ENCODE results near the gene GRIK4. TPM values are rescaled to one million over a fixed set of nuclear protein-coding genes. Genes with fewer than 3 reads are reported as not detected.

The GRIK4 gene
- total RNA-seq, 4 donors from 2014 or later, result 0.09 TPM; not detected in 3

DNA sequence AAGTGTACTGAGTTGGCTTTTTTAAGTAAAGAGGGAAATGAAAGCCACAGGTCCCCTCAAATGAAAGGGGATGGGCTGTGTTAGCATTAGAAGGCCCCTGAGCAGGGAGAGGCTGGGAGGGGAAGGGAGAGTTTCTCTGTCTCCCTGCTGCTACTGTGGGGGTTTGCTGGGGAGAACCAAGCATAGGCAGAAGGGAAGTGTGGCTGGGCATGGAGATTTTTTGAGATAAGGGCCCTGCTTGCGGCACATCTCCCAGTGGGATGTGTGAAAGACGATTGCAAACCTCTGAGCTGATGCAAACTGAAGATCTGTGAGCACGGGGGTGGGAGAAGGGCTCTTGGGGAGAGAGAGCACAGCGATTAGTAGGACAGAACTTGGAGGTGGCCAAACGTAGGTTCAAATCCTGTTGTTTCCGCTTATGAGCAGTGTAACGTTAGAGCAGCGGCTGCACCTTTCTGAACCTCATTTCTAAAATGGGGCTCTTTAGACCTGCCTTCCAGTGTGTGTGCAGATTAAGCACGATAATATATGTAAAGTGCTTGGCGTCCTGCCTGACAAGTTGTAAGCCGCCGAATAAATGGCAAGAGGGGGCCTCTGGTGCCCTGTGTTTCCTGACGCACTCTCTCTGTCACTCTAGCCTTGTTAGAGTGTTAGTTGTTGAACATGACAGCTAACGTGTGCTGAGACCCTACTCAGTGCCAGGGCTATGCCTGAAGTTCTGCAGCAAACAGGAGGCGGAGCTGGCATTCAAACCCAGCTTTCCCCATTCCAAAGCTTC lies 122.3 kb downstream of the GRIK4 start:
- ATAC-seq (ENCODE audit: low FRiP score) (no peak), DNase-seq (ENCODE audit: low spot score) (no peak)

GRCh38 chr11:120634706-120635105 lies 123.2 kb downstream of the GRIK4 start:
- DNase-seq (ENCODE audit: low spot score), result no peak
- no peak for ATAC-seq (ENCODE audit: low FRiP score)
- TF ChIP-seq, protein P1, sequence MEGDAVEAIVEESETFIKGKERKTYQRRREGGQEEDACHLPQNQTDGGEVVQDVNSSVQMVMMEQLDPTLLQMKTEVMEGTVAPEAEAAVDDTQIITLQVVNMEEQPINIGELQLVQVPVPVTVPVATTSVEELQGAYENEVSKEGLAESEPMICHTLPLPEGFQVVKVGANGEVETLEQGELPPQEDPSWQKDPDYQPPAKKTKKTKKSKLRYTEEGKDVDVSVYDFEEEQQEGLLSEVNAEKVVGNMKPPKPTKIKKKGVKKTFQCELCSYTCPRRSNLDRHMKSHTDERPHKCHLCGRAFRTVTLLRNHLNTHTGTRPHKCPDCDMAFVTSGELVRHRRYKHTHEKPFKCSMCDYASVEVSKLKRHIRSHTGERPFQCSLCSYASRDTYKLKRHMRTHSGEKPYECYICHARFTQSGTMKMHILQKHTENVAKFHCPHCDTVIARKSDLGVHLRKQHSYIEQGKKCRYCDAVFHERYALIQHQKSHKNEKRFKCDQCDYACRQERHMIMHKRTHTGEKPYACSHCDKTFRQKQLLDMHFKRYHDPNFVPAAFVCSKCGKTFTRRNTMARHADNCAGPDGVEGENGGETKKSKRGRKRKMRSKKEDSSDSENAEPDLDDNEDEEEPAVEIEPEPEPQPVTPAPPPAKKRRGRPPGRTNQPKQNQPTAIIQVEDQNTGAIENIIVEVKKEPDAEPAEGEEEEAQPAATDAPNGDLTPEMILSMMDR (IDR thresholded peaks at IDR 0.05), result no peak

More for the DNA sequence above, 122.3 kb downstream of the GRIK4 start:
- TF ChIP-seq, protein P1 (IDR thresholded peaks at IDR 0.05), result no peak

DNA sequence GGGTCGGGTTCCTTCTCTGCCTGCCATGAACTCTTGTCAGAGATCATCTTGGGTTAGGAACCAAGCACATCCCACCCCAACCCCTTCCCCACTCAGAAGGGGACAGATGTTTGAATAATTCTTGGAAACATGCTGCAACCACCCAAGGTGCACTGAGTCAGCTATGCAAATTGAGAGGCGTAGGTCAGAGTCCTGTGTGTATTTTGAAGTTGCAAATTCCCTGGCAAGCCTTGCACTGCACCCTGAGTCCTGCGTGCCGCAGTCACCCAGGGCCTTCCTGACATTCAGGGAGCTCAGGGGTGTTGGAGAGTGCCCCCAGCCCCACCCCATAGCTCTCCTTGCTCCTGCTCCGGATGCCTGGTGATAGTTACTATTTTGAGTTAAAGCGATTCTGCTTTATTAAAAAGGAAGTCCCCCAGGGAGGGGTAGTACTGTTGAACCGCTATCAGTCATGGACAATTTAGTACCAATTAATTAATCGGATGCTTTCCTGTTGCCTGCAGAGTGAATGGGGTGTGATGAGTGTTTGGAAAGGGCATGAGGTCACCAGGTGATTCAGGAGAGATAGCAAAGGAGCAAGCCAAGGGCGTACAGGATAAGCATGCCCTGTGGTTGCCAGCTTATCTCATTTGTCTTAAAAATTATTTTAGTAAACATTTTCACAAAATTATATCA lies 123.7 kb downstream of the GRIK4 start:
- DNase-seq (ENCODE audit: low spot score), result no peak

GRCh38 chr11:120637131-120637530 lies 125.6 kb downstream of the GRIK4 start:
- TF ChIP-seq, protein P1 (IDR thresholded peaks at IDR 0.05), result no peak
- DNase-seq (ENCODE audit: low spot score) (no peak), ATAC-seq (ENCODE audit: low FRiP score) (no peak)

More for the DNA sequence above, 123.7 kb downstream of the GRIK4 start:
- TF ChIP-seq, protein P1 (IDR thresholded peaks at IDR 0.05), result no peak
- ATAC-seq (ENCODE audit: low FRiP score), result no peak

DNA sequence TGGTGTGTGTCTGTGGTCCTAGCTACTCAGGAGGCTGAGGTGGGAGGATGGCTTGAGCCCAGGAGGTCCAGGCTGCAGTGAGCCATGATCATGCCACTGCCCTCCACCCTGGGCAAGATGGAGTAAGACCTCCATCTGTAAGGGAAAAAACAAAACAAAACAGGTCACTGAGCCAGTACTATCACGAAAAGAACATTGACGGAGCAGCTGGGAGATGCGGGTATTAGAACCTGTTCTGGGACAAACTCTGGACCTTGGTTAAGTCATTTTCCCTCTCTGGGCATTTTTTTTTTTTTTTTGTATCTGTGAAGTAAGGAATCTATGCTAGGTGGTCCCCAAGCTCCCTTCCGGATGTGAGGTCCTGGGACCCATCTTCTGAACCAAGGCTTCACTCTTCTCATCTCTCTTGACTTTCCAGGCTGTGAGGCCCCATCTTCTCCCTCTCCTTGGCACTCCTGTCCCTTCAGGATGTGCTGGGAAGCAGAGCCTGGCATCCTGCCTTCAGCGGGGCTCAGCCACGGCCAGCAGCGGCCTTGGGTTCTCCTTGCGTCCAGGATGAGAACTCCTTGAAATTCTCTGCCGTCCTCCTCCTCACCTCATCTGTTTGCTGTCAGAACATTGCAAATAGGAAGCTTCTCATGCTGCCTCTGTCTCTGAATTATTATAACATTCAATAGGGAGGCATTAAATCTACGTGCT lies 130.8 kb downstream of the GRIK4 start:
- DNase-seq (ENCODE audit: low spot score), result no peak
- TF ChIP-seq, protein P1 (IDR thresholded peaks at IDR 0.05), result no peak
- no peak for ATAC-seq (ENCODE audit: low FRiP score)

GRCh38 chr11:120643284-120643683 lies 131.7 kb downstream of the GRIK4 start:
- no peak for DNase-seq (ENCODE audit: low spot score)
- TF ChIP-seq, protein P1 (IDR thresholded peaks at IDR 0.05), result no peak
- no peak for ATAC-seq (ENCODE audit: low FRiP score)

Measured in omental fat pad (tissue), 4 donors.